HepG2 (cell line): ENCODE data around the gene CYP4B1.
"Not testable (repeated sequence)": the region's sequence is repeated elsewhere in the genome, so short reads cannot be mapped to it uniquely, and the experiment has no call there.

Experiments
- BHLHE40 ChIP-seq: IDR thresholded peaks from 2 replicates; pipeline ENCODE4 v1.6.1; 2011; ENCODE audit warnings: low read length, improper control_type of control experiment
- CTCF ChIP-seq: sonication (generic); formaldehyde crosslinking; IDR thresholded peaks from 2 replicates; pipeline ENCODE4 v1.5.0; 2020; ENCODE audit warnings: mild to moderate bottlenecking, missing genetic modification reagents, moderate library complexity
- NFYB ChIP-seq: sonication (generic); formaldehyde crosslinking; IDR thresholded peaks from 2 replicates; pipeline ENCODE4 v1.4.0; 2020; ENCODE audit warnings: missing genetic modification reagents
- POLR2A ChIP-seq, 2 experiments: IDR thresholded peaks; 2 replicates each; pipeline ENCODE4 v1.6.1; 2011; ENCODE audit warnings: low read depth in 2 of 2, low read length in 2 of 2, mild to moderate bottlenecking in 1 of 2, moderate library complexity in 1 of 2; ENCODE audit not compliant: insufficient read depth in 1 of 2
- POLR2AphosphoS2 ChIP-seq: IDR thresholded peaks from 2 replicates; pipeline ENCODE4 v1.6.1; 2011; ENCODE audit warnings: low read depth, low read length, improper control_type of control experiment
- PRPF4 ChIP-seq: fragments of 200-400 bp; formaldehyde crosslinking; IDR thresholded peaks from 2 replicates; pipeline ENCODE4 v1.6.1; 2016; ENCODE audit warnings: low read length, low read depth; ENCODE audit not compliant: poor library complexity, severe bottlenecking
- SIN3A ChIP-seq: IDR thresholded peaks from 2 replicates; pipeline ENCODE4 v1.6.1; 2011; ENCODE audit warnings: low read depth, mild to moderate bottlenecking, control low read depth, low read length, borderline replicate concordance
- SSRP1 ChIP-seq: IDR thresholded peaks from 2 replicates; pipeline ENCODE4 v1.6.1; 2016; ENCODE audit warnings: control low read depth
- ZNF207 ChIP-seq: fragments of 450-650 bp; IDR thresholded peaks from 2 replicates; pipeline ENCODE4 v1.6.1; 2016; ENCODE audit warnings: antibody characterized with exemption, borderline replicate concordance
- ZNF274 ChIP-seq: sonication (generic); formaldehyde crosslinking; IDR thresholded peaks from 2 replicates; pipeline ENCODE4 v1.5.1; 2020; ENCODE audit warnings: mild to moderate bottlenecking, missing genetic modification reagents
- ZNF639 ChIP-seq: conservative IDR thresholded peaks from 2 replicates; pipeline ENCODE4 v1.6.1; 2018; ENCODE audit warnings: missing genetic modification reagents
- ZNF75D ChIP-seq: sonication (generic); formaldehyde crosslinking; IDR thresholded peaks from 2 replicates; pipeline ENCODE4 v1.8.1; 2023; ENCODE audit warnings: missing genetic modification reagents, mild to moderate bottlenecking, borderline replicate concordance
- ZNF83 ChIP-seq: sonication (generic); formaldehyde crosslinking; IDR thresholded peaks from 2 replicates; pipeline ENCODE4 v1.4.0; 2020; ENCODE audit warnings: missing genetic modification reagents, mild to moderate bottlenecking, borderline replicate concordance

- TF ChIP-seq POLR2A (IDR thresholded peaks at IDR 0.05; ENCODE audit: insufficient read depth in 1 of 2, low read depth in 2 of 2, low read length in 2 of 2); CTCF; ZNF207; ZNF83 (CRISPR knock-in tag); NFYB; ZNF639 (CRISPR knock-in tag); POLR2AphosphoS2; SSRP1; ZNF274 (CRISPR knock-in tag); SIN3A; ZNF75D (CRISPR knock-in tag); PRPF4; BHLHE40: not testable (repeated sequence)
These were observed 44.1 kb upstream of the CYP4B1 start for GRCh38 chr1:46754707-46755106.
